Peyer's patch (tissue), 4 donors: ENCODE measurements around the gene RAB6A.

Experiments used
- CTCF ChIP-seq, 6 experiments: fragments of 450-650 bp in 4 of 6; fragments of 200-600 bp in 2 of 6; sonication (generic) in 1 of 6; IDR thresholded peaks; one replicate each; pipeline ENCODE4 v1.5.1; 2017 to 2019; ENCODE audit warnings: antibody characterized with exemption in 6 of 6, mild to moderate bottlenecking in 3 of 6, moderate library complexity in 1 of 6
- POLR2A ChIP-seq, 2 donors: fragments of 450-650 bp; IDR thresholded peaks; one replicate each; pipeline ENCODE4 v1.5.1; 2017; ENCODE audit warnings: antibody characterized with exemption in 2 of 2, mild to moderate bottlenecking in 2 of 2, moderate library complexity in 2 of 2

DNA sequence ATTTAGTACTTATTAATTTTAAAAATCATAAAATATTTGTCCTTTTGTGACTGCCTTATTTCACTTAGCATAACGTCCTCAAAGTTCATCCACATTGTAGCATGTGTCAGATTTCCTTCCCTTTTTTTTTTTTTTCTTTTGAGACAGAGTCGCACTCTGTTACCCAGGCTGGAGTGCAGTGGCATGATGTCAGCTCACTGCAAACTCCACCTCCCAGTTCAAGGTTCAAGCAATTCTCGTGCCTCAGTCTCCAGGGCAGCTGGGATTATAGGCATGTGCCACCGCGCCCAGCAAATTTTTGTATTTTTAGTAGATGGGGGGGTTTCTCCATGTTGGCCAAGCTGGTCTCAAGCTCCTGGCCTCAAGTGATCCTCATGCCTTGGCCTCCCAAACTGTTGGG lies 10.6 kb downstream of the RAB6A start:
- no peak for TF ChIP-seq CTCF (IDR thresholded peaks at IDR 0.05)
- no peak for TF ChIP-seq POLR2A (IDR thresholded peaks at IDR 0.05)
